ENCODE data around the gene CERS4. TPM values are rescaled to one million over a fixed set of nuclear protein-coding genes. Genes with fewer than 3 reads are reported as not detected.
A peak's percentile ranks its signal among the peaks of the same experiment; 100 is the strongest.

Gene CERS4
- total and polyA plus RNA-seq, 10 of the 15 experiments (the other 5 are each of a cell fraction or from before 2014, with no cell fraction given) = 0.34 to 62.1 (median 20.7) TPM

DNA sequence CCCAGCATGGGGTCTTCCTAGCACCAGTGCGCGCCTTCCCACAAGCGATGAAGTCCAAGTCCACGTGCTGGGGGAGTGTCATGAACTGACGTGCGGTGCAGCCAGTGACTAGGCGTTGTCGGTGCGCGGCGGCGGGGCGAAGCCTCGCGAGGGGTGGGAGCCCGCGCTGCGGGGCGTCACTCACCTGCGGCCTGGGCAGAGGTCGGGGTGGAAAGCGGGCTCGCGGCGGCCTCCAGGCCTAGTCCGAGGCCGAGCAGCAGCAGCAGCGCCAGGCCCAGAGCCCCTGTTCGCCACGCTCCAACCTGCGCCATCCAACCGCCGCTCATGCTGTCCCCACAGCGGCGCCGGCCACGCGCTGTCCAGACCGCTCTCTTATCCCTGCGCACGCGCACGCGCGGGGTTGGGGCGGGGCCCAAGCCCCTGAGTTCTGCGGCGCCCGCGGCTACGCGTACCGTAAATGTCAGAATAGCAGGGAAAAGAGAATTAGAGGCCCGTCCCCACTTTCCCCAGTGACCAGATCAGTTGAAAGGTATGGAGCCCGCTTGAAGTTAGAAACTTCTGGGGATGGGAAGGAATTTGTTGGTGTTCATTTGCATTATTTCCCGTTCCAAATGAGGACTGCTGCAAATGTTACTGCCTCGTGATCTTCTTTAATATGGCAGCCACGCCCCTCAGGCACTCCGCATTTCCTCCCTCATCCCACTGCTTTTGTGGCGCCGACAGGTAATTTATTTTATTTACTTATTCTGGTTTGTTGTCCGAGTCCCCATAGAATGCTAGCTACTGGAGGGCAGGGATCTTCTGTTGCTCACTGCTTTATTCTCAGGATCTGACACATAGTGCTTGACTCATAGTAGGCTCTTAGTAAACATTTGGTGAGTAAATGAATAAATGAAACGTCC, 99.0 kb downstream of the CERS4 start, which contains the start of gene CD320 (continued):
- TF ChIP-seq PBX3 (IDR thresholded peaks at IDR 0.05; ENCODE audit: insufficient replicate concordance, low read depth, low read length) (peak; percentile 93), NFXL1 (IDR thresholded peaks at IDR 0.05; ENCODE audit: borderline replicate concordance) (no peak), POLR2A (IDR thresholded peaks at IDR 0.05; ENCODE audit: low read depth, low read length) (peak; percentile 89), RCOR1 (conservative IDR thresholded peaks at IDR 0.05; ENCODE audit: low read depth, low read length) (peak; percentile 89; the same call in 1 of the 2 replicates), SMAD1 (IDR thresholded peaks at IDR 0.05; ENCODE audit: low read depth, partially characterized antibody) (no peak), CBX3 (IDR thresholded peaks at IDR 0.05; ENCODE audit: borderline replicate concordance, low read depth) (no peak), IKZF2 (IDR thresholded peaks at IDR 0.05) (0 out of 4 replicates have a peak, but pooled peaks of 1 of the 2 experiments have one; percentile 14), NRF1 (conservative IDR thresholded peaks at IDR 0.05; ENCODE audit: low read depth, low read length) (peak; percentile 88), CUX1 (IDR thresholded peaks at IDR 0.05; ENCODE audit: insufficient replicate concordance, low read depth, low read length) (no peak), BACH1 (IDR thresholded peaks at IDR 0.05; ENCODE audit: borderline replicate concordance) (peak; percentile 90), KAT2A (conservative IDR thresholded peaks at IDR 0.05; ENCODE audit: control insufficient read depth, low read depth, low read length) (no peak), SREBF1 (IDR thresholded peaks at IDR 0.05; ENCODE audit: low read length) (no peak), MTA2 (IDR thresholded peaks at IDR 0.05; ENCODE audit: low read depth) (no peak)
- TF ChIP-seq, protein P1, sequence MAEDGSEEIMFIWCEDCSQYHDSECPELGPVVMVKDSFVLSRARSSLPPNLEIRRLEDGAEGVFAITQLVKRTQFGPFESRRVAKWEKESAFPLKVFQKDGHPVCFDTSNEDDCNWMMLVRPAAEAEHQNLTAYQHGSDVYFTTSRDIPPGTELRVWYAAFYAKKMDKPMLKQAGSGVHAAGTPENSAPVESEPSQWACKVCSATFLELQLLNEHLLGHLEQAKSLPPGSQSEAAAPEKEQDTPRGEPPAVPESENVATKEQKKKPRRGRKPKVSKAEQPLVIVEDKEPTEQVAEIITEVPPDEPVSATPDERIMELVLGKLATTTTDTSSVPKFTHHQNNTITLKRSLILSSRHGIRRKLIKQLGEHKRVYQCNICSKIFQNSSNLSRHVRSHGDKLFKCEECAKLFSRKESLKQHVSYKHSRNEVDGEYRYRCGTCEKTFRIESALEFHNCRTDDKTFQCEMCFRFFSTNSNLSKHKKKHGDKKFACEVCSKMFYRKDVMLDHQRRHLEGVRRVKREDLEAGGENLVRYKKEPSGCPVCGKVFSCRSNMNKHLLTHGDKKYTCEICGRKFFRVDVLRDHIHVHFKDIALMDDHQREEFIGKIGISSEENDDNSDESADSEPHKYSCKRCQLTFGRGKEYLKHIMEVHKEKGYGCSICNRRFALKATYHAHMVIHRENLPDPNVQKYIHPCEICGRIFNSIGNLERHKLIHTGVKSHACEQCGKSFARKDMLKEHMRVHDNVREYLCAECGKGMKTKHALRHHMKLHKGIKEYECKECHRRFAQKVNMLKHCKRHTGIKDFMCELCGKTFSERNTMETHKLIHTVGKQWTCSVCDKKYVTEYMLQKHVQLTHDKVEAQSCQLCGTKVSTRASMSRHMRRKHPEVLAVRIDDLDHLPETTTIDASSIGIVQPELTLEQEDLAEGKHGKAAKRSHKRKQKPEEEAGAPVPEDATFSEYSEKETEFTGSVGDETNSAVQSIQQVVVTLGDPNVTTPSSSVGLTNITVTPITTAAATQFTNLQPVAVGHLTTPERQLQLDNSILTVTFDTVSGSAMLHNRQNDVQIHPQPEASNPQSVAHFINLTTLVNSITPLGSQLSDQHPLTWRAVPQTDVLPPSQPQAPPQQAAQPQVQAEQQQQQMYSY (CRISPR knock-in tag; IDR thresholded peaks at IDR 0.05) = no peak
- TF ChIP-seq, protein P2, sequence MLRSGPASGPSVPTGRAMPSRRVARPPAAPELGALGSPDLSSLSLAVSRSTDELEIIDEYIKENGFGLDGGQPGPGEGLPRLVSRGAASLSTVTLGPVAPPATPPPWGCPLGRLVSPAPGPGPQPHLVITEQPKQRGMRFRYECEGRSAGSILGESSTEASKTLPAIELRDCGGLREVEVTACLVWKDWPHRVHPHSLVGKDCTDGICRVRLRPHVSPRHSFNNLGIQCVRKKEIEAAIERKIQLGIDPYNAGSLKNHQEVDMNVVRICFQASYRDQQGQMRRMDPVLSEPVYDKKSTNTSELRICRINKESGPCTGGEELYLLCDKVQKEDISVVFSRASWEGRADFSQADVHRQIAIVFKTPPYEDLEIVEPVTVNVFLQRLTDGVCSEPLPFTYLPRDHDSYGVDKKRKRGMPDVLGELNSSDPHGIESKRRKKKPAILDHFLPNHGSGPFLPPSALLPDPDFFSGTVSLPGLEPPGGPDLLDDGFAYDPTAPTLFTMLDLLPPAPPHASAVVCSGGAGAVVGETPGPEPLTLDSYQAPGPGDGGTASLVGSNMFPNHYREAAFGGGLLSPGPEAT (IDR thresholded peaks at IDR 0.05; ENCODE audit: low read depth) = peak; percentile 95
